Lung microvascular endothelial cell (primary cell): ENCODE data around the gene RAB22A. TPM values are rescaled to one million over a fixed set of nuclear protein-coding genes. Genes with fewer than 3 reads are reported as not detected.

Source experiments
- DNase-seq, 2 donors: peaks; one replicate each; pipeline versions ENCODE4 v3.0.0 to v3.0.0-alpha.2; 2010; ENCODE audit warnings: low read depth in 2 of 2
- total RNA-seq: library from RNA; depleted of rRNA; stranded (reverse); fragments of >200 nt; gene quantifications from 2 replicates; pipeline ENCODE4 v1.2.1, GENCODE V29; 2014

Gene RAB22A
- total RNA-seq, 1 donor from 2014 or later = 10.9 TPM

GRCh38 chr20:58300321-58300720, 9.2 kb upstream of the RAB22A start:
- DNase-seq = no peak

- DNase-seq = no peak
Measured at GRCh38 chr20:58303547-58303946, 6.0 kb upstream of the RAB22A start.

- DNase-seq = no peak
Measured at GRCh38 chr20:58305061-58305460, 4.5 kb upstream of the RAB22A start.

- DNase-seq = peak; percentile 11 to 77
Measured at GRCh38 chr20:58306421-58307261, 2.9 kb upstream of the RAB22A start.

- no peak for DNase-seq
Measured at GRCh38 chr20:58307270-58307669, 2.2 kb upstream of the RAB22A start.

GRCh38 chr20:58308290-58308679, 1.2 kb upstream of the RAB22A start:
- DNase-seq = no peak

- peak; percentile 34 to 78 for DNase-seq
Measured at GRCh38 chr20:58308680-58309527, 611 bp upstream of the RAB22A start.

GRCh38 chr20:58310291-58310782, 822 bp downstream of the RAB22A start:
- DNase-seq = peak; percentile 21 to 31

- DNase-seq = no peak
Measured at GRCh38 chr20:58312836-58313235, 3.3 kb downstream of the RAB22A start.

- no peak for DNase-seq
Measured at GRCh38 chr20:58313396-58313795, 3.9 kb downstream of the RAB22A start.

- DNase-seq = no peak
Measured at GRCh38 chr20:58321205-58321604, 11.7 kb downstream of the RAB22A start.

GRCh38 chr20:58322083-58322482, 12.6 kb downstream of the RAB22A start:
- DNase-seq = no peak

- no peak for DNase-seq
Measured at GRCh38 chr20:58325912-58326311, 16.4 kb downstream of the RAB22A start.

- DNase-seq = no peak
Measured at GRCh38 chr20:58327211-58327610, 17.7 kb downstream of the RAB22A start.

GRCh38 chr20:58328836-58329235, 19.3 kb downstream of the RAB22A start:
- no peak for DNase-seq

GRCh38 chr20:58329711-58330110, 20.2 kb downstream of the RAB22A start:
- DNase-seq = no peak

GRCh38 chr20:58330249-58330648, 20.7 kb downstream of the RAB22A start:
- DNase-seq = no peak

- DNase-seq = no peak
Measured at GRCh38 chr20:58330687-58331086, 21.2 kb downstream of the RAB22A start.

- DNase-seq = no peak
Measured at GRCh38 chr20:58331961-58332551, 22.5 kb downstream of the RAB22A start.

GRCh38 chr20:58339741-58340140, 30.2 kb downstream of the RAB22A start:
- no peak for DNase-seq

- DNase-seq = no peak
Measured at GRCh38 chr20:58340151-58340550, 30.6 kb downstream of the RAB22A start.

- peak; percentile 5 to 50 for DNase-seq
Measured at GRCh38 chr20:58340853-58341252, 31.3 kb downstream of the RAB22A start.
